K562 (cell line): ENCODE data around the gene MYOZ1. TPM values are rescaled to one million over a fixed set of nuclear protein-coding genes. Genes with fewer than 3 reads are reported as not detected.

Experiments
- BCL6 ChIP-seq: fragments of 250-450 bp; sonication (Bioruptor Pico); IDR thresholded peaks from 2 replicates; pipeline ENCODE4 v1.4.0; 2020
- BHLHE40 ChIP-seq: IDR thresholded peaks from 2 replicates; pipeline ENCODE4 v1.6.1; 2011; ENCODE audit warnings: low read length, improper control_type of control experiment
- GABPA ChIP-seq: fragments of 200-800 bp; sonication (Bioruptor generic); conservative IDR thresholded peaks from 2 replicates; pipeline ENCODE4 v1.6.1; 2016; ENCODE audit warnings: low read depth, missing genetic modification characterization, missing compliant biosample characterization
- HDAC1 ChIP-seq, 2 experiments: fragments of 450-650 bp; IDR thresholded peaks; 2 replicates each; pipeline ENCODE4 v1.6.1; 2016 to 2017; ENCODE audit warnings: inconsistent platforms in 1 of 2, mild to moderate bottlenecking in 1 of 2, moderate library complexity in 1 of 2
- KLF10 ChIP-seq: fragments of 250-450 bp; sonication (Bioruptor Pico); IDR thresholded peaks from 2 replicates; pipeline ENCODE4 v1.6.1; 2021; ENCODE audit warnings: matching md5 sums
- NFE2L1 ChIP-seq: fragments of 450-650 bp; IDR thresholded peaks from 2 replicates; pipeline ENCODE4 v1.6.1; 2016; ENCODE audit warnings: missing genetic modification characterization, low read depth, mild to moderate bottlenecking, missing compliant biosample characterization, moderate library complexity, borderline replicate concordance
- SMARCE1 ChIP-seq: fragments of 450-650 bp; IDR thresholded peaks from 2 replicates; pipeline ENCODE4 v1.7.1; 2016; ENCODE audit warnings: mild to moderate bottlenecking
- TFE3 ChIP-seq: fragments of 450-650 bp; formaldehyde crosslinking; IDR thresholded peaks from 2 replicates; pipeline ENCODE4 v1.4.0; 2020; ENCODE audit warnings: mild to moderate bottlenecking, mixed read lengths
- TSC22D4 ChIP-seq: fragments of 450-650 bp; IDR thresholded peaks from 2 replicates; pipeline ENCODE4 v1.6.1; 2016; ENCODE audit warnings: missing genetic modification characterization, missing biosample characterization, control low read depth
- ZBTB2 ChIP-seq: fragments of 450-650 bp; IDR thresholded peaks from 2 replicates; pipeline ENCODE4 v1.6.1; 2016; ENCODE audit warnings: antibody characterized with exemption
- ZBTB43 ChIP-seq: sonication (generic); formaldehyde crosslinking; IDR thresholded peaks from 2 replicates; pipeline ENCODE4 v1.8.0; 2023; ENCODE audit warnings: mild to moderate bottlenecking, missing genetic modification reagents
- ZFP30 ChIP-seq: fragments of 250-450 bp; sonication (Bioruptor Pico); IDR thresholded peaks from 2 replicates; pipeline ENCODE4 v1.8.0; 2022; ENCODE audit warnings: moderate library complexity, mild to moderate bottlenecking, inconsistent platforms, borderline replicate concordance
- ZNF143 ChIP-seq: sonication (generic); formaldehyde crosslinking; IDR thresholded peaks from 2 replicates; pipeline ENCODE4 v1.9.0; 2022; ENCODE audit warnings: mild to moderate bottlenecking, missing genetic modification reagents
- ZNF146 ChIP-seq: IDR thresholded peaks from one replicate; pipeline ENCODE4 v1.6.1; 2018; ENCODE audit warnings: missing compliant biosample characterization; ENCODE audit not compliant: unreplicated experiment
- ZNF197 ChIP-seq: fragments of 200-800 bp; sonication (Bioruptor generic); IDR thresholded peaks from 2 replicates; pipeline ENCODE4 v1.6.1; 2016; ENCODE audit warnings: low read depth, missing genetic modification characterization, missing compliant biosample characterization
- ZNF239 ChIP-seq: fragments of 250-450 bp; sonication (Bioruptor Pico); IDR thresholded peaks from 2 replicates; pipeline ENCODE4 v1.4.0; 2020; ENCODE audit warnings: mild to moderate bottlenecking
- ZNF263 ChIP-seq: sonication (generic); formaldehyde crosslinking; IDR thresholded peaks from 2 replicates; pipeline ENCODE4 v1.8.0; 2022; ENCODE audit warnings: mild to moderate bottlenecking, missing genetic modification reagents, borderline replicate concordance
- ZNF384 ChIP-seq: IDR thresholded peaks from 2 replicates; pipeline ENCODE4 v1.6.1; 2012; ENCODE audit warnings: low read depth, low read length, improper control_type of control experiment
- ZNF780A ChIP-seq: fragments of 250-450 bp; sonication (Bioruptor Pico); IDR thresholded peaks from 2 replicates; pipeline ENCODE4 v1.5.0; 2021; ENCODE audit warnings: mild to moderate bottlenecking
- polyA plus RNA-seq, 8 experiments: library from polyadenylated mRNA; depleted of rRNA in 4 of 8; stranded (reverse) in 5 of 8; unstranded in 3 of 8; fragments of >200 nt; fragmentation: Nextera tagmentation in 2 of 8; fragmentation: Illumina TruSeq in 1 of 8; extraction: Ambion mirVana in 2 of 8; extraction: Trizol in 1 of 8; gene quantifications; 2 replicates each; pipeline versions ENCODE4 v1.2.1 to v1.2.3, GENCODE V29; 2011 to 2014; ENCODE audit warnings: inconsistent platforms in 1 of 8, missing spikeins in 1 of 8
- total RNA-seq, 7 experiments: library from RNA; depleted of rRNA in 6 of 7; stranded (reverse); fragments of >200 nt in 6 of 7; fragmentation: Illumina TruSeq in 2 of 7; extraction: Trizol in 2 of 7; gene quantifications; 2 replicates each; pipeline versions ENCODE4 v1.2.1 to v1.2.3, GENCODE V29; 2011 to 2021; ENCODE audit warnings: low replicate concordance in 1 of 7
- TF ChIP-seq, protein P1 (sequence below), 2 experiments: fragments of 200-800 bp in 1 of 2; sonication (Bioruptor generic) in 1 of 2; sonication (generic) in 1 of 2; formaldehyde crosslinking in 1 of 2; IDR thresholded peaks in 1 of 2; conservative IDR thresholded peaks in 1 of 2; 2 replicates each; pipeline versions ENCODE4 v1.5.0 to v1.6.1; 2016 to 2020; ENCODE audit warnings: missing compliant biosample characterization in 1 of 2, missing genetic modification characterization in 1 of 2, missing genetic modification reagents in 1 of 2

Gene MYOZ1
- total and polyA plus RNA-seq, 9 of the 15 experiments (the other 6 are each of a cell fraction or from before 2014, with no cell fraction given): 0.03 to 0.18 (median 0.07) TPM; not detected in 5

DNA sequence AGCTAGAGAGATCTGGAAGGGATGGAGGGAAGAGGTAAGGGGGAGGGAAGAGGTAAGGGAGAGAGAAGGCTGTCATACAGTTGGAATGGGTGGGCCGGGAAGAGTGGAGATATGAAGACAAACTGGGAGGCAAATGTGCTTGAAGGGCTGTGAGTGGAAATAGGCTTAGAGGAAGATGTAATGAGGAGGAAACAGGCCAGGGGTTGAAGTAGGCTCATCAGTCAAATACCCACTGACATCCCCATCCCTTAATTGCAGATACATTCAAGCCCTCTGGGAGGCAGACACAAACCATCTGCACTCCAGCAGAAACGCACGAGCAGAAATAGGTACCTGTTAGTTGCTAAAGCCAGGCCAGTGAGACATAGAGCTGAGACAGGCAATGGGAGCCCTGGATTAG lies 12.4 kb upstream of the MYOZ1 start (continued):
- TF ChIP-seq GABPA (tag) (no peak), ZNF146 (CRISPR knock-in tag) (no peak), NFE2L1 (tag) (no peak), BCL6 (CRISPR knock-in tag) (no peak), BHLHE40 (peak; percentile 74), ZNF197 (CRISPR knock-in tag) (no peak), ZFP30 (CRISPR knock-in tag) (no peak), ZNF263 (CRISPR knock-in tag) (0 out of 2 replicates have a peak, but pooled peaks have one; percentile 18), ZBTB2 (no peak), ZBTB43 (CRISPR knock-in tag) (no peak), HDAC1 (IDR thresholded peaks at IDR 0.05) (peak in 1 of 2 experiments; percentile 60; a peak in 1 of 4 replicates), TFE3 (CRISPR knock-in tag) (no peak), ZNF239 (CRISPR knock-in tag) (no peak), ZNF143 (no peak), KLF10 (CRISPR knock-in tag) (no peak), ZNF780A (CRISPR knock-in tag) (no peak), SMARCE1 (no peak), ZNF384 (no peak), TSC22D4 (tag) (no peak)
- TF ChIP-seq, protein P1, sequence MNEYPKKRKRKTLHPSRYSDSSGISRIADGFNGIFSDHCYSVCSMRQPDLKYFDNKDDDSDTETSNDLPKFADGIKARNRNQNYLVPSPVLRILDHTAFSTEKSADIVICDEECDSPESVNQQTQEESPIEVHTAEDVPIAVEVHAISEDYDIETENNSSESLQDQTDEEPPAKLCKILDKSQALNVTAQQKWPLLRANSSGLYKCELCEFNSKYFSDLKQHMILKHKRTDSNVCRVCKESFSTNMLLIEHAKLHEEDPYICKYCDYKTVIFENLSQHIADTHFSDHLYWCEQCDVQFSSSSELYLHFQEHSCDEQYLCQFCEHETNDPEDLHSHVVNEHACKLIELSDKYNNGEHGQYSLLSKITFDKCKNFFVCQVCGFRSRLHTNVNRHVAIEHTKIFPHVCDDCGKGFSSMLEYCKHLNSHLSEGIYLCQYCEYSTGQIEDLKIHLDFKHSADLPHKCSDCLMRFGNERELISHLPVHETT (CRISPR knock-in tag; conservative IDR thresholded peaks at IDR 0.05 in 1 of 2, IDR thresholded peaks at IDR 0.05 in 1 of 2): no peak
